ENCODE results near the gene SFT2D3. TPM values are rescaled to one million over a fixed set of nuclear protein-coding genes. Genes with fewer than 3 reads are reported as not detected.
A peak's percentile ranks its signal among the peaks of the same experiment; 100 is the strongest.
"Not testable (repeated sequence)": the region's sequence is repeated elsewhere in the genome, so short reads cannot be mapped to it uniquely, and the experiment has no call there.

SFT2D3 gene
- total and polyA plus RNA-seq, 5 donors = 3.3 to 5.0 (median 4.1) TPM

- WGBS = 78% methylated on average over 3 of the region's 3 CpGs
- intact Hi-C loops (cut with DNase I) = no loop called here
- no peak overlapping the region for H3K4me3 ChIP-seq (ENCODE audit: low read length)
- H3K9me3 ChIP-seq (ENCODE audit: control insufficient read depth, low read length) = no peaks in the 10 kb centered on the region
- DNase-seq (no peak), ATAC-seq (no peak)
- H3K4me1 ChIP-seq (ENCODE audit: control insufficient read depth, insufficient read depth, low read length) = peaks cover 6% of the 10 kb centered on the region
- no peak overlapping the region for H3K27ac ChIP-seq (ENCODE audit: low read length)
- H3K27me3 ChIP-seq (ENCODE audit: control insufficient read depth, insufficient read depth) = no peaks in the 10 kb centered on the region
These were observed 34.5 kb downstream of the SFT2D3 start for GRCh38 chr2:127735537-127736399.

GRCh38 chr2:127737892-127738291 lies 36.6 kb downstream of the SFT2D3 start:
- WGBS = 64% methylated on average over 1 of the region's 1 CpG
- no peak for DNase-seq
- intact Hi-C loops (cut with DNase I) = no loop called here

GRCh38 chr2:127739800-127740199 lies 38.5 kb downstream of the SFT2D3 start:
- Histone ChIP-seq H3K9me3 (ENCODE audit: control insufficient read depth, low read length) (no peaks in the 10 kb centered on the region), H3K27ac (ENCODE audit: low read length) (no peak overlapping the region), H3K4me1 (ENCODE audit: control insufficient read depth, insufficient read depth, low read length) (peaks cover 3% of the 10 kb centered on the region), H3K27me3 (ENCODE audit: control insufficient read depth, insufficient read depth) (no peaks in the 10 kb centered on the region), H3K4me3 (ENCODE audit: low read length) (no peak overlapping the region)
- WGBS = 90% methylated on average over 1 of the region's 1 CpG
- no peak for DNase-seq
- ATAC-seq = no peak
- intact Hi-C loops (cut with DNase I) = no loop called here

More at GRCh38 chr2:127737892-127738291, 36.6 kb downstream of the SFT2D3 start:
- no peak overlapping the region for H3K27ac ChIP-seq (ENCODE audit: low read length)
- no peak for ATAC-seq
- no peaks in the 10 kb centered on the region for H3K9me3 ChIP-seq (ENCODE audit: control insufficient read depth, low read length)
- H3K4me3 ChIP-seq (ENCODE audit: low read length) = no peak overlapping the region
- peaks cover 6% of the 10 kb centered on the region for H3K4me1 ChIP-seq (ENCODE audit: control insufficient read depth, insufficient read depth, low read length)
- H3K27me3 ChIP-seq (ENCODE audit: control insufficient read depth, insufficient read depth) = no peaks in the 10 kb centered on the region

GRCh38 chr2:127740665-127741288 lies 39.5 kb downstream of the SFT2D3 start:
- no peaks in the 10 kb centered on the region for H3K27me3 ChIP-seq (ENCODE audit: control insufficient read depth, insufficient read depth)
- WGBS = 92% methylated on average over 3 of the region's 3 CpGs
- H3K27ac ChIP-seq (ENCODE audit: low read length) = no peak overlapping the region
- no peaks in the 10 kb centered on the region for H3K9me3 ChIP-seq (ENCODE audit: control insufficient read depth, low read length)
- H3K4me1 ChIP-seq (ENCODE audit: control insufficient read depth, insufficient read depth, low read length) = no peaks in the 10 kb centered on the region
- DNase-seq = no peak
- ATAC-seq = no peak
- intact Hi-C loops (cut with DNase I) = no loop called here
- H3K4me3 ChIP-seq (ENCODE audit: low read length) = no peak overlapping the region

GRCh38 chr2:127743477-127744026 lies 42.3 kb downstream of the SFT2D3 start:
- 73% methylated on average over 3 of the region's 3 CpGs for WGBS
- Histone ChIP-seq H3K4me3 (ENCODE audit: low read length) (no peak overlapping the region), H3K27me3 (ENCODE audit: control insufficient read depth, insufficient read depth) (no peaks in the 10 kb centered on the region), H3K4me1 (ENCODE audit: control insufficient read depth, insufficient read depth, low read length) (no peaks in the 10 kb centered on the region), H3K9me3 (ENCODE audit: control insufficient read depth, low read length) (no peaks in the 10 kb centered on the region), H3K27ac (ENCODE audit: low read length) (no peak overlapping the region)
- DNase-seq = no peak
- intact Hi-C loops (cut with DNase I) = loop anchor here in 1 of 4 donors (2.0 kb wide), 1 partner anchor 37 kb away; no protein-coding TSS in a partner anchor
- ATAC-seq = no peak

- no peaks in the 10 kb centered on the region for H3K4me1 ChIP-seq (ENCODE audit: control insufficient read depth, insufficient read depth, low read length)
- no peak for DNase-seq
- H3K27ac ChIP-seq (ENCODE audit: low read length) = no peak overlapping the region
- ATAC-seq = no peak
- H3K4me3 ChIP-seq (ENCODE audit: low read length) = no peak overlapping the region
- H3K27me3 ChIP-seq (ENCODE audit: control insufficient read depth, insufficient read depth) = no peaks in the 10 kb centered on the region
- 93% methylated on average over 5 of the region's 5 CpGs for WGBS
- H3K9me3 ChIP-seq (ENCODE audit: control insufficient read depth, low read length) = no peaks in the 10 kb centered on the region
- intact Hi-C loops (cut with DNase I) = no loop called here
These were observed 46.3 kb downstream of the SFT2D3 start for GRCh38 chr2:127747621-127748020.

GRCh38 chr2:127749537-127749936 lies 48.2 kb downstream of the SFT2D3 start:
- WGBS = 73% methylated on average over 5 of the region's 5 CpGs
- H3K9me3 ChIP-seq (ENCODE audit: control insufficient read depth, low read length); H3K4me1 ChIP-seq (ENCODE audit: control insufficient read depth, insufficient read depth, low read length); H3K4me3 ChIP-seq (ENCODE audit: low read length); H3K27ac ChIP-seq (ENCODE audit: low read length); intact Hi-C loops (cut with DNase I); H3K27me3 ChIP-seq (ENCODE audit: control insufficient read depth, insufficient read depth); DNase-seq: not testable (repeated sequence)
- peak; percentile 22 to 79 for ATAC-seq

GRCh38 chr2:127753374-127753773 lies 52.1 kb downstream of the SFT2D3 start:
- Histone ChIP-seq H3K4me1 (ENCODE audit: control insufficient read depth, insufficient read depth, low read length) (no peaks in the 10 kb centered on the region), H3K27ac (ENCODE audit: low read length) (no peak overlapping the region), H3K27me3 (ENCODE audit: control insufficient read depth, insufficient read depth) (no peaks in the 10 kb centered on the region), H3K9me3 (ENCODE audit: control insufficient read depth, low read length) (no peaks in the 10 kb centered on the region), H3K4me3 (ENCODE audit: low read length) (no peak overlapping the region)
- ATAC-seq (no peak), DNase-seq (no peak)
- intact Hi-C loops (cut with DNase I) = no loop called here

GRCh38 chr2:127754186-127754585 lies 52.9 kb downstream of the SFT2D3 start:
- 90% methylated on average over 8 of the region's 8 CpGs for WGBS
- Histone ChIP-seq H3K27me3 (ENCODE audit: control insufficient read depth, insufficient read depth) (no peaks in the 10 kb centered on the region), H3K27ac (ENCODE audit: low read length) (no peak overlapping the region), H3K9me3 (ENCODE audit: control insufficient read depth, low read length) (no peaks in the 10 kb centered on the region), H3K4me3 (ENCODE audit: low read length) (no peak overlapping the region), H3K4me1 (ENCODE audit: control insufficient read depth, insufficient read depth, low read length) (no peaks in the 10 kb centered on the region)
- ATAC-seq (no peak), DNase-seq (no peak)
- intact Hi-C loops (cut with DNase I) = no loop called here
